Gastrocnemius medialis (tissue), 4 donors: ENCODE data around the gene CCDC12. TPM values are rescaled to one million over a fixed set of nuclear protein-coding genes. Genes with fewer than 3 reads are reported as not detected.

Source experiments
- ATAC-seq, 2 donors: fragments of 150-250 bp; one replicate each; pipeline ENCODE4 v1.9.1; 2016
- DNase-seq, 2 donors: peaks; one replicate each; pipeline ENCODE4 v3.0.0-alpha.2; 2019
- H3K27ac ChIP-seq, 4 donors: fragments of 200-600 bp; sonication (generic); 1 replicate in 1 of 4; 2 replicates in 3 of 4; pipeline ENCODE4 v1.5.1; 2016 to 2018; ENCODE audit warnings: mild to moderate bottlenecking in 2 of 4, moderate library complexity in 1 of 4
- H3K27me3 ChIP-seq, 3 donors: fragments of 200-600 bp; sonication (generic) in 2 of 3; 1 replicate in 1 of 3; 2 replicates in 2 of 3; pipeline versions ENCODE4 v1.5.1 to v1.6.0; 2016 to 2019; ENCODE audit warnings: mild to moderate bottlenecking in 1 of 3, moderate library complexity in 1 of 3
- H3K36me3 ChIP-seq, 2 donors: fragments of 200-600 bp; sonication (generic) in 1 of 2; one replicate each; pipeline ENCODE4 v1.5.1; 2017 to 2018
- H3K4me1 ChIP-seq, 2 donors: fragments of 200-600 bp; sonication (generic) in 1 of 2; one replicate each; pipeline ENCODE4 v1.5.1; 2016 to 2017; ENCODE audit warnings: mild to moderate bottlenecking in 2 of 2
- H3K4me3 ChIP-seq, 4 donors: fragments of 200-600 bp; sonication (generic) in 3 of 4; 1 replicate in 1 of 4; 2 replicates in 3 of 4; pipeline ENCODE4 v1.5.1; 2016 to 2019; ENCODE audit warnings: mild to moderate bottlenecking in 2 of 4
- H3K9me3 ChIP-seq, 3 donors: fragments of 200-600 bp; sonication (generic) in 2 of 3; 1 replicate in 1 of 3; 2 replicates in 2 of 3; pipeline ENCODE4 v1.5.1; 2016 to 2019
- CTCF ChIP-seq, 5 experiments: fragments of 450-650 bp in 3 of 5; fragments of 200-600 bp in 2 of 5; sonication (generic) in 2 of 5; IDR thresholded peaks in 4 of 5; conservative IDR thresholded peaks in 1 of 5; 1 replicate in 4 of 5; 2 replicates in 1 of 5; pipeline ENCODE4 v1.5.1; 2016 to 2019; ENCODE audit warnings: antibody characterized with exemption in 5 of 5, mild to moderate bottlenecking in 3 of 5, moderate library complexity in 3 of 5
- POLR2A ChIP-seq, 2 donors: fragments of 450-650 bp; IDR thresholded peaks; one replicate each; pipeline ENCODE4 v1.6.1; 2017; ENCODE audit warnings: antibody characterized with exemption in 2 of 2, mild to moderate bottlenecking in 2 of 2, moderate library complexity in 2 of 2
- in situ Hi-C, 4 donors: fragments of 200-750 bp; cut with MboI; loops; one replicate each; pipeline versions ENCODE4 v1.15.0 to v1.8.0; 2017; ENCODE audit warnings: low sequenced_read_pairs in 4 of 4
- intact Hi-C: fragments of 100-400 bp; cut with DNase I; formaldehyde crosslinking; loops from one replicate; pipeline ENCODE4 v1.15.1; 2023; ENCODE audit warnings: low total_unique reads
- total RNA-seq, 4 donors: library from RNA; depleted of rRNA; stranded (reverse); fragments of >200 nt; gene quantifications; one replicate each; pipeline versions ENCODE4 v1.1.0 to v1.2.3, GENCODE V29; 2016

CCDC12 gene
- total RNA-seq, 4 donors from 2014 or later: 24.6 to 32.0 (median 29.0) TPM

GRCh38 chr3:47019201-47019600, 42.7 kb upstream of the CCDC12 start:
- no peak for ATAC-seq
- H3K36me3 ChIP-seq: peaks cover 0 to 22% of the 10 kb centered on the region in 2 donors
- peak overlapping the region; percentile 50 to 88 (median 78) for H3K27ac ChIP-seq
- intact Hi-C loops: loop anchor here (5.0 kb wide), 1 partner anchor 87 kb away; no protein-coding TSS in a partner anchor
- H3K4me1 ChIP-seq: peaks cover 36 to 65% of the 10 kb centered on the region in 2 donors
- H3K4me3 ChIP-seq: no peak overlapping the region
- no peaks in the 10 kb centered on the region for H3K9me3 ChIP-seq
- H3K27me3 ChIP-seq: no peaks in the 10 kb centered on the region
- no peak for TF ChIP-seq POLR2A (IDR thresholded peaks at IDR 0.05)
- no peak for TF ChIP-seq CTCF (IDR thresholded peaks at IDR 0.05 in 4 of 5, conservative IDR thresholded peaks at IDR 0.05 in 1 of 5)
- in situ Hi-C loops: loop anchor here in 1 of 4 donors (25.0 kb wide), 1 partner anchor 332 kb away; the partner anchor contains the start of gene ALS2CL
- no peak for DNase-seq

- intact Hi-C loops (loop anchor here (5.0 kb wide), 1 partner anchor 86 kb away; no protein-coding TSS in a partner anchor), in situ Hi-C loops (loop anchor here in 1 of 4 donors (25.0 kb wide), 1 partner anchor 331 kb away; the partner anchor contains the start of gene ALS2CL)
- H3K4me1 ChIP-seq: peaks cover 31 to 68% of the 10 kb centered on the region in 2 donors
- ATAC-seq (no peak), DNase-seq (no peak)
- H3K36me3 ChIP-seq: peaks cover 0 to 24% of the 10 kb centered on the region in 2 donors
- H3K4me3 ChIP-seq: no peak overlapping the region
- peak overlapping the region; percentile 39 to 88 (median 66) for H3K27ac ChIP-seq
- no peaks in the 10 kb centered on the region for H3K27me3 ChIP-seq
- H3K9me3 ChIP-seq: no peaks in the 10 kb centered on the region
- TF ChIP-seq CTCF (IDR thresholded peaks at IDR 0.05 in 4 of 5, conservative IDR thresholded peaks at IDR 0.05 in 1 of 5) (no peak), POLR2A (IDR thresholded peaks at IDR 0.05) (no peak)
Measured at GRCh38 chr3:47018269-47018611, 41.7 kb upstream of the CCDC12 start.

- ATAC-seq (no peak), DNase-seq (no peak)
- no peak for TF ChIP-seq POLR2A (IDR thresholded peaks at IDR 0.05)
- no peak for TF ChIP-seq CTCF (IDR thresholded peaks at IDR 0.05 in 4 of 5, conservative IDR thresholded peaks at IDR 0.05 in 1 of 5)
- H3K27me3 ChIP-seq: no peaks in the 10 kb centered on the region
- H3K4me3 ChIP-seq: no peak overlapping the region
- in situ Hi-C loops (loop anchor here in 1 of 4 donors (25.0 kb wide), 1 partner anchor 330 kb away; the partner anchor contains the start of gene ALS2CL), intact Hi-C loops (loop anchor here (5.0 kb wide), 1 partner anchor 85 kb away; no protein-coding TSS in a partner anchor)
- peaks cover 26 to 63% of the 10 kb centered on the region in 2 donors for H3K4me1 ChIP-seq
- no peaks in the 10 kb centered on the region for H3K9me3 ChIP-seq
- peaks cover 0 to 24% of the 10 kb centered on the region in 2 donors for H3K36me3 ChIP-seq
- H3K27ac ChIP-seq: peak overlapping the region; percentile 39 to 88 (median 66)
Measured at GRCh38 chr3:47017504-47018268, 41.1 kb upstream of the CCDC12 start.

GRCh38 chr3:47016934-47017435, 40.4 kb upstream of the CCDC12 start:
- Histone ChIP-seq H3K36me3 (peaks cover 0 to 24% of the 10 kb centered on the region in 2 donors), H3K27me3 (no peaks in the 10 kb centered on the region), H3K27ac (peak overlapping the region; percentile 39 to 88 (median 66)), H3K4me3 (no peak overlapping the region), H3K4me1 (peaks cover 22 to 56% of the 10 kb centered on the region in 2 donors), H3K9me3 (no peaks in the 10 kb centered on the region)
- intact Hi-C loops: loop anchor here (5.0 kb wide), 1 partner anchor 85 kb away; no protein-coding TSS in a partner anchor
- in situ Hi-C loops: loop anchor here in 1 of 4 donors (25.0 kb wide), 1 partner anchor 330 kb away; the partner anchor contains the start of gene ALS2CL
- ATAC-seq (peak in 1 of 2 donors; percentile 22), DNase-seq (no peak)
- TF ChIP-seq POLR2A (IDR thresholded peaks at IDR 0.05): no peak
- TF ChIP-seq CTCF (IDR thresholded peaks at IDR 0.05 in 4 of 5, conservative IDR thresholded peaks at IDR 0.05 in 1 of 5): no peak
